Esophagus squamous epithelium (tissue), 5 donors: ENCODE results near the gene MICAL3. TPM values are rescaled to one million over a fixed set of nuclear protein-coding genes. Genes with fewer than 3 reads are reported as not detected.
A peak's percentile ranks its signal among the peaks of the same experiment; 100 is the strongest.

Experiments
- DNase-seq: peaks from one replicate; lab custom pipeline; 2025; lab: John Stamatoyannopoulos, UW
- H3K27ac ChIP-seq, 4 donors: fragments of 200-600 bp; sonication (generic); one replicate each; pipeline ENCODE4 v1.5.1; 2016 to 2019; ENCODE audit warnings: mild to moderate bottlenecking in 1 of 4
- H3K27me3 ChIP-seq, 4 donors: fragments of 200-600 bp; sonication (generic); 1 replicate in 3 of 4; 2 replicates in 1 of 4; pipeline versions ENCODE4 v1.5.1 to v1.6.0; 2017 to 2021; ENCODE audit warnings: antibody characterized with exemption in 1 of 4
- H3K36me3 ChIP-seq, 3 donors: fragments of 200-600 bp; sonication (generic); one replicate each; pipeline ENCODE4 v1.5.1; 2016 to 2019
- H3K4me1 ChIP-seq, 3 donors: fragments of 200-600 bp; sonication (generic); one replicate each; pipeline ENCODE4 v1.5.1; 2017 to 2019
- H3K4me3 ChIP-seq, 4 donors: fragments of 200-600 bp; sonication (generic); 1 replicate in 3 of 4; 2 replicates in 1 of 4; pipeline ENCODE4 v1.5.1; 2016 to 2019; ENCODE audit warnings: mild to moderate bottlenecking in 2 of 4, moderate library complexity in 1 of 4
- H3K9me3 ChIP-seq, 3 donors: fragments of 200-600 bp; sonication (generic); one replicate each; pipeline ENCODE4 v1.5.1; 2016 to 2019
- CTCF ChIP-seq, 6 experiments: fragments of 450-650 bp in 4 of 6; fragments of 200-600 bp in 2 of 6; sonication (generic) in 2 of 6; IDR thresholded peaks; one replicate each; pipeline ENCODE4 v1.5.1; 2016 to 2019; ENCODE audit warnings: antibody characterized with exemption in 6 of 6, mild to moderate bottlenecking in 4 of 6, moderate library complexity in 4 of 6
- POLR2A ChIP-seq, 4 donors: fragments of 450-650 bp; IDR thresholded peaks; one replicate each; pipeline ENCODE4 v1.6.1; 2017; ENCODE audit warnings: antibody characterized with exemption in 4 of 4, mild to moderate bottlenecking in 4 of 4, moderate library complexity in 3 of 4
- WGBS, 2 donors: methylation state at CpG; one replicate each; pipeline ENCODE4 v1.1.5; 2018; 5-methylcytosine and 5-hydroxymethylcytosine counted together
- intact Hi-C: fragments of 100-400 bp; cut with DNase I; formaldehyde crosslinking; loops from one replicate; pipeline ENCODE4 v1.15.0; 2022
- total RNA-seq, 4 donors: library from RNA; depleted of rRNA; stranded (reverse); fragments of >200 nt; gene quantifications; one replicate each; pipeline ENCODE4 v1.1.0, GENCODE V29; 2016
- donor health status: DM: yes; HTN: yes; CAD: no.

Gene MICAL3
- total RNA-seq, 4 donors from 2014 or later: 11.2 to 30.9 (median 15.9) TPM

GRCh38 chr22:17867160-17867785 is 157.1 kb downstream of the MICAL3 start:
- Histone ChIP-seq H3K4me3 (no peak overlapping the region), H3K9me3 (no peaks in the 10 kb centered on the region), H3K36me3 (peaks cover 12 to 89% (median 32%) of the 10 kb centered on the region in 3 donors), H3K27me3 (no peaks in the 10 kb centered on the region), H3K4me1 (peaks cover 0 to 28% (median 5%) of the 10 kb centered on the region in 3 donors), H3K27ac (peak overlapping the region in 2 of 4 donors; percentile 1 to 42)
- no peak for DNase-seq
- WGBS, 2 donors: 48 to 58% methylated on average over 7 to 9 of the region's 9 CpGs
- intact Hi-C loops: no loop called here
- TF ChIP-seq CTCF (IDR thresholded peaks at IDR 0.05): no peak
- TF ChIP-seq POLR2A (IDR thresholded peaks at IDR 0.05): no peak

GRCh38 chr22:17866621-17867020 is 157.7 kb downstream of the MICAL3 start:
- H3K4me1 ChIP-seq: peaks cover 0 to 22% (median 0%) of the 10 kb centered on the region in 3 donors
- peak overlapping the region in 1 of 4 donors; percentile 42 for H3K27ac ChIP-seq
- intact Hi-C loops: no loop called here
- H3K27me3 ChIP-seq: no peaks in the 10 kb centered on the region
- H3K36me3 ChIP-seq: peaks cover 11 to 86% (median 28%) of the 10 kb centered on the region in 3 donors
- DNase-seq: no peak
- H3K4me3 ChIP-seq: no peak overlapping the region
- no peaks in the 10 kb centered on the region for H3K9me3 ChIP-seq
- TF ChIP-seq POLR2A (IDR thresholded peaks at IDR 0.05): no peak
- no peak for TF ChIP-seq CTCF (IDR thresholded peaks at IDR 0.05)
- 88 to 91% methylated on average over 7 of the region's 7 CpGs for WGBS, 2 donors

- no peak for TF ChIP-seq CTCF (IDR thresholded peaks at IDR 0.05)
- no peak for TF ChIP-seq POLR2A (IDR thresholded peaks at IDR 0.05)
- Histone ChIP-seq H3K27ac (peak overlapping the region in 2 of 4 donors; percentile 2), H3K4me3 (no peak overlapping the region), H3K4me1 (peaks cover 0 to 19% (median 0%) of the 10 kb centered on the region in 3 donors), H3K27me3 (no peaks in the 10 kb centered on the region), H3K36me3 (peaks cover 6 to 82% (median 27%) of the 10 kb centered on the region in 3 donors), H3K9me3 (no peaks in the 10 kb centered on the region)
- no peak for DNase-seq
- intact Hi-C loops: no loop called here
- WGBS, 2 donors: 78 to 81% methylated on average over 4 to 5 of the region's 5 CpGs
Observed at GRCh38 chr22:17866127-17866526, 158.2 kb downstream of the MICAL3 start.

- peaks cover 0 to 22% (median 1%) of the 10 kb centered on the region in 3 donors for H3K4me1 ChIP-seq
- DNase-seq: no peak
- H3K36me3 ChIP-seq: peaks cover 6 to 82% (median 20%) of the 10 kb centered on the region in 3 donors
- no peak overlapping the region for H3K4me3 ChIP-seq
- peak overlapping the region in 2 of 4 donors; percentile 2 for H3K27ac ChIP-seq
- no peaks in the 10 kb centered on the region for H3K9me3 ChIP-seq
- H3K27me3 ChIP-seq: no peaks in the 10 kb centered on the region
- 87 to 90% methylated on average over 10 to 12 of the region's 23 CpGs for WGBS, 2 donors
- intact Hi-C loops: no loop called here
- no peak for TF ChIP-seq CTCF (IDR thresholded peaks at IDR 0.05)
- TF ChIP-seq POLR2A (IDR thresholded peaks at IDR 0.05): no peak
Observed at GRCh38 chr22:17865183-17866055, 158.9 kb downstream of the MICAL3 start.
